SK-MEL-5 (cell line): ENCODE results near the gene STARD3. TPM values are rescaled to one million over a fixed set of nuclear protein-coding genes. Genes with fewer than 3 reads are reported as not detected.
"Not testable (repeated sequence)": the region's sequence is repeated elsewhere in the genome, so short reads cannot be mapped to it uniquely, and the experiment has no call there.

ENCODE experiments used
- DNase-seq: peaks from one replicate; pipeline ENCODE4 v3.0.0-alpha.2; 2016; ENCODE audit warnings: low read depth, low spot score
- in situ Hi-C: cut with HindIII; loops from 2 replicates; pipeline ENCODE4 v1.10.0; 2016; ENCODE audit warnings: low sequenced_read_pairs, high pct_unique_total_duplicates, low pct_unique_long_range_greater_than_20kb
- total RNA-seq: library from RNA; depleted of rRNA; stranded (reverse); fragments of >200 nt; shearing (Covaris generic); gene quantifications from 2 replicates; pipeline ENCODE4 v1.2.3, GENCODE V29; 2014; rRNA removed

Gene STARD3
- total RNA-seq, 1 experiment from 2014 or later: 32.9 TPM

DNA sequence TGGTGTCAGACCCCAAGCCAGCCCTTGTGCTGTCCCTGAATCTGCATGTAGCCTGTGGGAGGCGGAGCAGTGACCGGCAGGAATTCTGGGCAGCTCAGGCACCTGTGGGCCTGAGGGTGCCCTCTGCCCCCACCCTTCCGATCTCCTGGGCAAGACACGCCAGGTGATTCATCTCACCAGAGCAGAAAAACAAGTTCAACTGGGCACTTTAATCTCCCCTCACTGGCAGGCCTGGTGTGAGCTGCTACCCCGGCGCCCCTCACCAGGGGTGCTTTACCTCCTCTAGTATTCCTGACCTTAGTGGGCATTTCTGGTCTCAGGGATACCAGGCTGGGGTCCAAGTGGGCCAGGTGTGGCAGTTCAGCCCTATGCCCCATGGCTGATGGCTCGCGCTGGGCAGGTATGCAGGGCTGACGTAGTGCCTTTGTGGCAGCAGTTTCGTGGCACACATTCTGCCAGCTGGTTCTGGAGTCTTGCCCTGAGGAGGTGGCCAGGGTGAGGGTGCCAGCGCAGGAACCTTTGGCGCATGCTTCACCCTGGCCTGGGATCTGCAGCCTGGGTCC, 68.9 kb downstream of the STARD3 start:
- no peak for DNase-seq
- in situ Hi-C loops: no loop called here

GRCh38 chr17:39706383-39706782, 69.4 kb downstream of the STARD3 start:
- no peak for DNase-seq
- in situ Hi-C loops: no loop called here

DNA sequence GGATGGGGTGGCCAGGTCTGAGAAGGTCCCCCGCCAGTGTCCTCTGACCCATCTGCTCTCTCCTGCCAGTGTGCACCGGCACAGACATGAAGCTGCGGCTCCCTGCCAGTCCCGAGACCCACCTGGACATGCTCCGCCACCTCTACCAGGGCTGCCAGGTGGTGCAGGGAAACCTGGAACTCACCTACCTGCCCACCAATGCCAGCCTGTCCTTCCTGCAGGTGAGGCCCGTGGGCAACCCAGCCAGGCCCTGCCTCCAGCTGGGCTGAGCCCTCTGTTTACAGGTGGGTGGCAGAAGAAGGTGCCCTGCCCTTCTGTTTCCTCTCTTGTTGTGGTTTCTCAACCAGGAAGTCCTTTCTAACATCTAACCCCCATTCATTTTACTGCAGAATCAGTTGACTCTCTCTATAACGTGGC, 70.0 kb downstream of the STARD3 start:
- DNase-seq: no peak
- in situ Hi-C loops: no loop called here

GRCh38 chr17:39709319-39709997, 72.5 kb downstream of the STARD3 start:
- in situ Hi-C loops: no loop called here
- DNase-seq: no peak

GRCh38 chr17:39709998-39710964, 73.3 kb downstream of the STARD3 start:
- in situ Hi-C loops: no loop called here

GRCh38 chr17:39711071-39711470, 74.1 kb downstream of the STARD3 start:
- in situ Hi-C loops, DNase-seq: not testable (repeated sequence)

More at GRCh38 chr17:39709998-39710964, 73.3 kb downstream of the STARD3 start:
- DNase-seq: no peak

DNA sequence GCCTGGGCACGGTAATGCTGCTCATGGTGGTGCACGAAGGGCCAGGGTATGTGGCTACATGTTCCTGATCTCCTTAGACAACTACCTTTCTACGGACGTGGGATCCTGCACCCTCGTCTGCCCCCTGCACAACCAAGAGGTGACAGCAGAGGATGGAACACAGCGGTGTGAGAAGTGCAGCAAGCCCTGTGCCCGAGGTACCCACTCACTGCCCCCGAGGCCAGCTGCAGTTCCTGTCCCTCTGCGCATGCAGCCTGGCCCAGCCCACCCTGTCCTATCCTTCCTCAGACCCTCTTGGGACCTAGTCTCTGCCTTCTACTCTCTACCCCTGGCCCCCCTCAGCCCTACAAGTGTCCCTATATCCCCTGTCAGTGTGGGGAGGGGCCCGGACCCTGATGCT, 74.9 kb downstream of the STARD3 start:
- in situ Hi-C loops: no loop called here
- no peak for DNase-seq

Other genes with a start within 250 kb of the STARD3 start
- 8.0 and 9.8 TPM in 2 replicates for gene FBXL20, start 235.5 kb upstream of the STARD3 start, total RNA-seq
- gene MED1, start 185.9 kb upstream of the STARD3 start, total RNA-seq: 20.1 and 22.1 TPM in 2 replicates
- 40.7 TPM in 2 replicates for gene CDK12, start 175.7 kb upstream of the STARD3 start, total RNA-seq
- gene NEUROD2, start 29.2 kb upstream of the STARD3 start, total RNA-seq: not detected in 2 replicates
- gene PPP1R1B, start 10.2 kb upstream of the STARD3 start, total RNA-seq: 0.08 TPM in 1 of 2 replicates, not detected in the other
- gene TCAP, start 28.2 kb downstream of the STARD3 start, total RNA-seq: 0.05 and 0.53 TPM in 2 replicates
- gene PNMT, start 31.3 kb downstream of the STARD3 start, total RNA-seq: not detected in 2 replicates
- 6.6 and 7.2 TPM in 2 replicates for gene PGAP3, start 50.9 kb downstream of the STARD3 start, total RNA-seq
- 11.9 and 12.4 TPM in 2 replicates for gene ERBB2, start 62.9 kb downstream of the STARD3 start, total RNA-seq
- gene MIEN1, start 93.4 kb downstream of the STARD3 start, total RNA-seq: 50.0 and 58.8 TPM in 2 replicates
- gene GRB7, start 100.8 kb downstream of the STARD3 start, total RNA-seq: 0.11 TPM in 1 of 2 replicates, not detected in the other
- 0.08 and 0.35 TPM in 2 replicates for gene IKZF3, start 227.2 kb downstream of the STARD3 start, total RNA-seq
- not detected in 2 replicates for gene ZPBP2, start 231.1 kb downstream of the STARD3 start, total RNA-seq